Fibroblast of pulmonary artery (primary cell): ENCODE results near the gene KPNA6.
A peak's percentile ranks its signal among the peaks of the same experiment; 100 is the strongest.

ENCODE experiments used
- DNase-seq: peaks from one replicate; pipeline ENCODE4 v3.0.0-alpha.2; 2010; ENCODE audit warnings: low read depth
- H3K4me3 ChIP-seq: replicated peaks from 2 replicates; pipeline ENCODE4 v1.5.1; 2011; ENCODE audit warnings: low read depth, mild to moderate bottlenecking, control low read depth, low read length, moderate library complexity
- CTCF ChIP-seq: IDR thresholded peaks from 2 replicates; pipeline ENCODE4 v1.5.1; 2011; ENCODE audit warnings: mild to moderate bottlenecking, control low read depth, low read length, inconsistent platforms; ENCODE audit errors: missing control alignments

Gene KPNA6

GRCh38 chr1:32208469-32208868 lies 100.6 kb downstream of the KPNA6 start:
- TF ChIP-seq CTCF: no peak
- no peak overlapping the region for H3K4me3 ChIP-seq
- no peak for DNase-seq

GRCh38 chr1:32208891-32209328 lies 101.1 kb downstream of the KPNA6 start, which contains the start of gene DCDC2B:
DCDC2B (plus strand) TSS chr1:32209089; CDS start chr1:32209094, 5 bp downstream.
- H3K4me3 ChIP-seq: no peak within 1 kb of the TSS
- peak; percentile 51 for DNase-seq
- no peak for TF ChIP-seq CTCF

- no peak overlapping the region for H3K4me3 ChIP-seq
- peak; percentile 87 for TF ChIP-seq CTCF
- DNase-seq: peak; percentile 77
Measured at GRCh38 chr1:32215629-32216480, 108.0 kb downstream of the KPNA6 start.

GRCh38 chr1:32216566-32216965 lies 108.7 kb downstream of the KPNA6 start:
- no peak for TF ChIP-seq CTCF
- no peak for DNase-seq
- H3K4me3 ChIP-seq: no peak overlapping the region

GRCh38 chr1:32219022-32219421 lies 111.2 kb downstream of the KPNA6 start:
- no peak for DNase-seq
- no peak overlapping the region for H3K4me3 ChIP-seq
- TF ChIP-seq CTCF: no peak

GRCh38 chr1:32220746-32221580 lies 113.1 kb downstream of the KPNA6 start:
- TF ChIP-seq CTCF: no peak
- peak overlapping the region; percentile 99 for H3K4me3 ChIP-seq
- DNase-seq: no peak
